H1 (cell line): ENCODE results near the gene LIPG. TPM values are rescaled to one million over a fixed set of nuclear protein-coding genes. Genes with fewer than 3 reads are reported as not detected.

ENCODE experiments used
- CTCF ChIA-PET: fragments of 300-600 bp; sonication (Branson Sonifier 250); formaldehyde crosslinking; loops from one replicate; lab custom pipeline; 2021; ENCODE audit not compliant: partially characterized antibody; lab: Charles Lee
- POLR2A ChIA-PET: fragments of 300-600 bp; sonication (Branson Sonifier 250); formaldehyde crosslinking; loops from one replicate; lab custom pipeline; 2021; ENCODE audit warnings: inconsistent platforms; ENCODE audit not compliant: partially characterized antibody; lab: Charles Lee
- DNase-seq, 2 experiments: peaks; one replicate each; pipeline versions ENCODE4 v3.0.0 to v3.0.0-alpha.2; 2010 to 2022; ENCODE audit warnings: low spot score in 2 of 2, low read depth in 1 of 2, mixed read lengths in 1 of 2
- FAIRE-seq: peaks from 2 replicates; lab custom pipeline; 2011; peaks lifted over from hg19 to GRCh38; lab: Jason Lieb, UNC
- H2AFZ ChIP-seq: 2 replicates; pipeline ENCODE4 v1.8.1; 2012; ENCODE audit warnings: low read length, inconsistent platforms
- H2AK5ac ChIP-seq: 2 replicates; pipeline ENCODE4 v1.6.1; 2013; ENCODE audit warnings: low read depth, low read length
- H2BK120ac ChIP-seq: replicated peaks from 2 replicates; pipeline ENCODE3; 2013; ENCODE audit warnings: low read depth, low read length, inconsistent platforms
- H2BK12ac ChIP-seq: 2 replicates; pipeline ENCODE4 v1.6.1; 2013; ENCODE audit warnings: low read depth, low read length
- H2BK15ac ChIP-seq: 2 replicates; pipeline ENCODE4 v1.6.1; 2013; ENCODE audit warnings: low read length
- H2BK20ac ChIP-seq: 2 replicates; pipeline ENCODE4 v1.6.1; 2013; ENCODE audit warnings: low read length
- H2BK5ac ChIP-seq: 2 replicates; pipeline ENCODE4 v1.6.1; 2013; ENCODE audit warnings: low read depth, low read length
- H3K14ac ChIP-seq: 2 replicates; pipeline ENCODE4 v1.6.1; 2013; ENCODE audit warnings: inconsistent platforms; ENCODE audit not compliant: insufficient read length
- H3K18ac ChIP-seq: 2 replicates; pipeline ENCODE4 v1.6.1; 2013; ENCODE audit warnings: low read length; ENCODE audit errors: extremely low read depth
- H3K23ac ChIP-seq: 2 replicates; pipeline ENCODE4 v1.6.1; 2013; ENCODE audit warnings: inconsistent platforms; ENCODE audit not compliant: insufficient read length
- H3K23me2 ChIP-seq: 2 replicates; pipeline ENCODE4 v1.6.1; 2013; ENCODE audit warnings: low read depth, low read length
- H3K27ac ChIP-seq: 2 replicates; pipeline ENCODE4 v1.6.1; 2011; ENCODE audit warnings: low read depth, low read length, inconsistent platforms
- H3K27me3 ChIP-seq, 4 experiments: replicated peaks in 1 of 4; 1 replicate in 1 of 4; 2 replicates in 3 of 4; pipeline versions ENCODE4 v1.6.1 to v1.8.1; 2011 to 2013; ENCODE audit warnings: low read length in 3 of 4, mild to moderate bottlenecking in 3 of 4, inconsistent platforms in 2 of 4, mixed read lengths in 2 of 4, moderate library complexity in 1 of 4; ENCODE audit not compliant: control insufficient read depth in 3 of 4, insufficient read depth in 3 of 4; ENCODE audit errors: extremely low read depth in 1 of 4
- H3K36me3 ChIP-seq, 4 experiments: 2 replicates each; pipeline versions ENCODE4 v1.6.1 to v1.8.1; 2011 to 2013; ENCODE audit warnings: mild to moderate bottlenecking in 4 of 4, low read length in 3 of 4, moderate library complexity in 2 of 4, control low read depth in 1 of 4, inconsistent platforms in 1 of 4; ENCODE audit not compliant: insufficient read depth in 4 of 4, control insufficient read depth in 2 of 4
- H3K4ac ChIP-seq: replicated peaks from 2 replicates; pipeline ENCODE3; 2013; ENCODE audit warnings: low read length, low read depth, mixed read lengths, inconsistent platforms; ENCODE audit not compliant: insufficient read length
- H3K4me1 ChIP-seq, 4 experiments: replicated peaks in 1 of 4; 1 replicate in 1 of 4; 2 replicates in 3 of 4; pipeline versions ENCODE4 v1.6.1 to v1.8.1; 2011 to 2013; ENCODE audit warnings: low read length in 3 of 4, inconsistent platforms in 2 of 4, mixed read lengths in 1 of 4; ENCODE audit not compliant: insufficient read depth in 4 of 4, control insufficient read depth in 3 of 4
- H3K4me2 ChIP-seq, 2 experiments: 2 replicates each; pipeline versions ENCODE4 v1.6.1 to v1.8.1; 2011 to 2013; ENCODE audit warnings: low read depth in 2 of 2, low read length in 2 of 2, control low read depth in 1 of 2, inconsistent platforms in 1 of 2, mild to moderate bottlenecking in 1 of 2; ENCODE audit not compliant: insufficient read depth in 1 of 2
- H3K4me3 ChIP-seq, 4 experiments: fragments of 200-600, 300-600 bp in 1 of 4; sonication (generic), shearing (Covaris generic), sonication (Bioruptor Twin) in 1 of 4; 2 replicates each; pipeline versions ENCODE4 v1.5.1 to v1.8.1; 2011 to 2016; ENCODE audit warnings: low read length in 4 of 4, low read depth in 3 of 4, control low read depth in 2 of 4, inconsistent platforms in 2 of 4, mild to moderate bottlenecking in 2 of 4, mixed read lengths in 1 of 4, moderate library complexity in 1 of 4; ENCODE audit not compliant: insufficient read depth in 2 of 4; ENCODE audit errors: extremely low read depth in 1 of 4
- H3K56ac ChIP-seq: replicated peaks from 2 replicates; pipeline ENCODE3; 2013; ENCODE audit warnings: low read depth, mild to moderate bottlenecking, mixed read lengths, low read length, inconsistent platforms; ENCODE audit not compliant: insufficient read length
- H3K79me1 ChIP-seq: 2 replicates; pipeline ENCODE4 v1.6.1; 2013; ENCODE audit warnings: low read depth, low read length, control low read depth
- H3K79me2 ChIP-seq, 2 experiments: 2 replicates each; pipeline versions ENCODE4 v1.6.1 to v1.8.1; 2012 to 2013; ENCODE audit warnings: low read length in 2 of 2, mild to moderate bottlenecking in 2 of 2, inconsistent platforms in 1 of 2; ENCODE audit not compliant: insufficient read depth in 2 of 2, control insufficient read depth in 1 of 2
- H3K9ac ChIP-seq, 4 experiments: replicated peaks in 1 of 4; 1 replicate in 1 of 4; 2 replicates in 3 of 4; pipeline versions ENCODE4 v1.6.1 to v1.8.1; 2011 to 2013; ENCODE audit warnings: low read depth in 3 of 4, low read length in 3 of 4, control low read depth in 2 of 4, mild to moderate bottlenecking in 2 of 4, moderate library complexity in 2 of 4, inconsistent platforms in 1 of 4; ENCODE audit errors: extremely low read depth in 1 of 4
- H3K9me3 ChIP-seq, 2 experiments: 2 replicates each; pipeline versions ENCODE4 v1.6.1 to v1.8.1; 2012 to 2013; ENCODE audit warnings: mild to moderate bottlenecking in 2 of 2, moderate library complexity in 2 of 2, control low read depth in 1 of 2, inconsistent platforms in 1 of 2, low read depth in 1 of 2, low read length in 1 of 2, mixed read lengths in 1 of 2; ENCODE audit not compliant: insufficient read depth in 2 of 2
- H4K20me1 ChIP-seq, 2 experiments: replicated peaks in 1 of 2; 2 replicates each; pipeline versions ENCODE3 to v1.8.1; 2011 to 2013; ENCODE audit warnings: inconsistent platforms in 2 of 2, low read length in 2 of 2, mild to moderate bottlenecking in 1 of 2; ENCODE audit not compliant: insufficient read depth in 2 of 2, control insufficient read depth in 1 of 2
- H4K5ac ChIP-seq: 2 replicates; pipeline ENCODE4 v1.6.1; 2013; ENCODE audit warnings: low read length, low read depth, mixed read lengths, inconsistent platforms; ENCODE audit not compliant: insufficient read length
- H4K8ac ChIP-seq: 2 replicates; pipeline ENCODE4 v1.8.0; 2013; ENCODE audit warnings: mild to moderate bottlenecking, moderate library complexity, low read length, inconsistent platforms; ENCODE audit not compliant: insufficient read depth; ENCODE audit errors: extremely low read depth
- H4K91ac ChIP-seq: replicated peaks from 2 replicates; pipeline ENCODE3; 2013; ENCODE audit warnings: low read length, mixed read lengths, inconsistent platforms; ENCODE audit not compliant: insufficient read length
- CBX8 ChIP-seq: fragments of 300-800, 300-1000 bp; sonication (generic); IDR thresholded peaks from 2 replicates; pipeline ENCODE4 v1.7.1; 2016; ENCODE audit warnings: low read depth, low read length, borderline replicate concordance
- CHD1 ChIP-seq: IDR thresholded peaks from 2 replicates; pipeline ENCODE4 v1.6.1; 2012; ENCODE audit warnings: low read depth, low read length, improper control_type of control experiment
- FOSL1 ChIP-seq: IDR thresholded peaks from 2 replicates; pipeline ENCODE4 v1.6.1; 2011; ENCODE audit warnings: mild to moderate bottlenecking, low read depth, low read length, moderate library complexity; ENCODE audit not compliant: insufficient read depth
- JUN ChIP-seq: IDR thresholded peaks from 2 replicates; pipeline ENCODE4 v1.6.1; 2011; ENCODE audit warnings: low read depth, mild to moderate bottlenecking, improper control_type of control experiment, low read length
- SIX5 ChIP-seq: IDR thresholded peaks from 2 replicates; pipeline ENCODE4 v1.6.1; 2011; ENCODE audit warnings: mild to moderate bottlenecking, low read depth, low read length
- SRF ChIP-seq: IDR thresholded peaks from 2 replicates; pipeline ENCODE4 v1.6.1; 2011; ENCODE audit warnings: mild to moderate bottlenecking, low read depth, low read length, moderate library complexity
- TCF12 ChIP-seq: IDR thresholded peaks from 2 replicates; pipeline ENCODE4 v1.6.1; 2011; ENCODE audit warnings: low read depth, mild to moderate bottlenecking, low read length
- TEAD4 ChIP-seq: IDR thresholded peaks from 2 replicates; pipeline ENCODE4 v1.6.1; 2012; ENCODE audit warnings: low read depth, low read length, inconsistent platforms, mixed read lengths
- ZNF274 ChIP-seq: IDR thresholded peaks from 2 replicates; pipeline ENCODE4 v1.7.0; 2012; ENCODE audit warnings: low read length, borderline replicate concordance; ENCODE audit errors: extremely low read depth
- WGBS, 2 experiments: shearing (Covaris generic) in 1 of 2; methylation state at CpG; one replicate each; pipeline versions ENCODE4 v1.1.6 to v1.1.7; 2013 to 2015; ENCODE audit warnings: low lambda C conversion rate in 2 of 2, mixed read lengths in 2 of 2, inconsistent platforms in 1 of 2, low coverage in 1 of 2, missing lambda C conversion rate in 1 of 2; ENCODE audit not compliant: insufficient replicate concordance in 2 of 2, insufficient coverage in 1 of 2, insufficient read length in 1 of 2; ENCODE audit errors: extremely low coverage in 1 of 2, missing lambda C conversion rate in 1 of 2; 5-methylcytosine and 5-hydroxymethylcytosine counted together
- polyA plus RNA-seq, 7 experiments: library from polyadenylated mRNA; depleted of rRNA in 3 of 7; stranded (reverse) in 5 of 7; unstranded in 2 of 7; fragments of >200 nt in 5 of 7; fragments of 200-250 nt in 2 of 7; gene quantifications; 1 replicate in 5 of 7; 2 replicates in 1 of 7; 4 replicates in 1 of 7; pipeline versions ENCODE4 v1.2.1 to v1.2.3, GENCODE V29; 2011 to 2013; ENCODE audit warnings: missing spikeins in 2 of 7, mixed read lengths in 2 of 7
- total RNA-seq: library from RNA; stranded (reverse); fragmentation: NEBNext Ultra II Directional; extraction: Animal tissue kit (Norgen Biotek cat#: 25700); gene quantifications from 2 replicates; pipeline ENCODE4 v1.2.1, GENCODE V29; 2021
- TF ChIP-seq, protein P1 (sequence below): IDR thresholded peaks from 2 replicates; pipeline ENCODE4 v1.6.1; 2012; ENCODE audit warnings: low read length, inconsistent platforms

The LIPG gene
- total and polyA plus RNA-seq, 2 of the 8 experiments (the other 6 are each of a cell fraction or from before 2014, with no cell fraction given) = 9.2 to 9.8 TPM

GRCh38 chr18:49618742-49619681 lies 57.2 kb downstream of the LIPG start:
- H3K56ac ChIP-seq = no peak overlapping the region
- 0 out of 2 replicates have a peak overlapping the region, but pooled peaks have one; percentile 24 for H2AK5ac ChIP-seq
- peaks cover 0 to 2% (median 0%) of the 10 kb centered on the region in 4 experiments; a peak in 2 of 7 replicates for H3K27me3 ChIP-seq
- no peak overlapping the region for H3K4ac ChIP-seq
- H3K4me2 ChIP-seq = no peak overlapping the region
- 0 out of 2 replicates have a peak overlapping the region, but pooled peaks have one; percentile 61 for H2BK15ac ChIP-seq
- no peaks in the 10 kb centered on the region for H3K23me2 ChIP-seq
- H3K9me3 ChIP-seq = no peaks in the 10 kb centered on the region
- ChIA-PET CTCF (interaction anchor here (1.0 to 9.3 kb wide), 4 partner anchors 9 to 108 kb away, joined by 3 to 53 read pairs (median 6); no protein-coding TSS in a partner anchor), POLR2A (interaction anchor here (1.4 kb wide), 1 partner anchor 9 kb away, joined by 3 read pairs; no protein-coding TSS in a partner anchor)
- FAIRE-seq = no peak
- no peak overlapping the region for H3K4me3 ChIP-seq
- no peaks in the 10 kb centered on the region for H3K79me1 ChIP-seq
- no peaks in the 10 kb centered on the region for H4K20me1 ChIP-seq
- no peak overlapping the region for H3K9ac ChIP-seq
- H4K91ac ChIP-seq = no peak overlapping the region
- H3K18ac ChIP-seq = no peak overlapping the region
- H2BK12ac ChIP-seq = peak overlapping the region; percentile 50; the same call in 1 of the 2 replicates
- no peak overlapping the region for H3K23ac ChIP-seq
- 87% methylated on average over 11 of the region's 11 CpGs; no CpG with 5 or more reads in 1 of the 2 experiments for WGBS, 2 experiments
- H3K4me1 ChIP-seq = peaks cover 0 to 4% (median 3%) of the 10 kb centered on the region in 4 experiments; a peak in 6 of 7 replicates
- no peak overlapping the region for H3K27ac ChIP-seq
- no peak overlapping the region for H2AFZ ChIP-seq
- peak overlapping the region; percentile 75 for H2BK120ac ChIP-seq
- DNase-seq = no peak
- no peak overlapping the region for H4K5ac ChIP-seq
- H3K14ac ChIP-seq = no peak overlapping the region
- no peak overlapping the region for H4K8ac ChIP-seq
- H2BK20ac ChIP-seq = no peak overlapping the region
- H2BK5ac ChIP-seq = no peak overlapping the region
- no peaks in the 10 kb centered on the region for H3K79me2 ChIP-seq
- H3K36me3 ChIP-seq = no peaks in the 10 kb centered on the region
- no peak for TF ChIP-seq CHD1
- TF ChIP-seq FOSL1 = no peak
- TF ChIP-seq TCF12 = no peak
- TF ChIP-seq JUN = no peak
- no peak for TF ChIP-seq SRF
- no peak for TF ChIP-seq TEAD4
- TF ChIP-seq CBX8 = no peak
- TF ChIP-seq SIX5 = no peak
- TF ChIP-seq ZNF274 = no peak
- TF ChIP-seq, protein P1, sequence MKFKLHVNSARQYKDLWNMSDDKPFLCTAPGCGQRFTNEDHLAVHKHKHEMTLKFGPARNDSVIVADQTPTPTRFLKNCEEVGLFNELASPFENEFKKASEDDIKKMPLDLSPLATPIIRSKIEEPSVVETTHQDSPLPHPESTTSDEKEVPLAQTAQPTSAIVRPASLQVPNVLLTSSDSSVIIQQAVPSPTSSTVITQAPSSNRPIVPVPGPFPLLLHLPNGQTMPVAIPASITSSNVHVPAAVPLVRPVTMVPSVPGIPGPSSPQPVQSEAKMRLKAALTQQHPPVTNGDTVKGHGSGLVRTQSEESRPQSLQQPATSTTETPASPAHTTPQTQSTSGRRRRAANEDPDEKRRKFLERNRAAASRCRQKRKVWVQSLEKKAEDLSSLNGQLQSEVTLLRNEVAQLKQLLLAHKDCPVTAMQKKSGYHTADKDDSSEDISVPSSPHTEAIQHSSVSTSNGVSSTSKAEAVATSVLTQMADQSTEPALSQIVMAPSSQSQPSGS = no peak
